Vagina (tissue), 2 donors: ENCODE measurements around the gene ZAP70.

Experiments
- POLR2A ChIP-seq, 2 donors: fragments of 450-650 bp; IDR thresholded peaks; one replicate each; pipeline ENCODE4 v1.6.1; 2017; ENCODE audit warnings: antibody characterized with exemption in 2 of 2, mild to moderate bottlenecking in 2 of 2, moderate library complexity in 2 of 2
- POLR2AphosphoS5 ChIP-seq, 2 donors: sonication (generic); formaldehyde crosslinking; IDR thresholded peaks; one replicate each; pipeline ENCODE4 v1.9.0; 2017; ENCODE audit warnings: antibody characterized with exemption in 2 of 2, mild to moderate bottlenecking in 2 of 2, low read depth in 1 of 2; ENCODE audit not compliant: insufficient read depth in 1 of 2
- TF ChIP-seq, protein P1 (sequence below), 3 experiments: fragments of 450-650 bp in 2 of 3; fragments of 200-600 bp in 1 of 3; sonication (generic) in 1 of 3; IDR thresholded peaks; one replicate each; pipeline ENCODE4 v1.5.1; 2017 to 2019; ENCODE audit warnings: antibody characterized with exemption in 3 of 3, mild to moderate bottlenecking in 2 of 3, moderate library complexity in 2 of 3

- TF ChIP-seq, protein P1, sequence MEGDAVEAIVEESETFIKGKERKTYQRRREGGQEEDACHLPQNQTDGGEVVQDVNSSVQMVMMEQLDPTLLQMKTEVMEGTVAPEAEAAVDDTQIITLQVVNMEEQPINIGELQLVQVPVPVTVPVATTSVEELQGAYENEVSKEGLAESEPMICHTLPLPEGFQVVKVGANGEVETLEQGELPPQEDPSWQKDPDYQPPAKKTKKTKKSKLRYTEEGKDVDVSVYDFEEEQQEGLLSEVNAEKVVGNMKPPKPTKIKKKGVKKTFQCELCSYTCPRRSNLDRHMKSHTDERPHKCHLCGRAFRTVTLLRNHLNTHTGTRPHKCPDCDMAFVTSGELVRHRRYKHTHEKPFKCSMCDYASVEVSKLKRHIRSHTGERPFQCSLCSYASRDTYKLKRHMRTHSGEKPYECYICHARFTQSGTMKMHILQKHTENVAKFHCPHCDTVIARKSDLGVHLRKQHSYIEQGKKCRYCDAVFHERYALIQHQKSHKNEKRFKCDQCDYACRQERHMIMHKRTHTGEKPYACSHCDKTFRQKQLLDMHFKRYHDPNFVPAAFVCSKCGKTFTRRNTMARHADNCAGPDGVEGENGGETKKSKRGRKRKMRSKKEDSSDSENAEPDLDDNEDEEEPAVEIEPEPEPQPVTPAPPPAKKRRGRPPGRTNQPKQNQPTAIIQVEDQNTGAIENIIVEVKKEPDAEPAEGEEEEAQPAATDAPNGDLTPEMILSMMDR (IDR thresholded peaks at IDR 0.05) = no peak
- TF ChIP-seq POLR2AphosphoS5 (IDR thresholded peaks at IDR 0.05; ENCODE audit: insufficient read depth in 1 of 2, low read depth in 1 of 2) (no peak), POLR2A (IDR thresholded peaks at IDR 0.05) (no peak)
These were observed 33.9 kb downstream of the ZAP70 start for GRCh38 chr2:97747285-97747684.
